ENCODE data around the gene ABCD1. TPM values are rescaled to one million over a fixed set of nuclear protein-coding genes. Genes with fewer than 3 reads are reported as not detected.
A peak's percentile ranks its signal among the peaks of the same experiment; 100 is the strongest.
"Not testable (repeated sequence)": the region's sequence is repeated elsewhere in the genome, so short reads cannot be mapped to it uniquely, and the experiment has no call there.

ABCD1 gene
- total RNA-seq = 10 to 100 TPM; 15.2 to 18.0 TPM

DNA sequence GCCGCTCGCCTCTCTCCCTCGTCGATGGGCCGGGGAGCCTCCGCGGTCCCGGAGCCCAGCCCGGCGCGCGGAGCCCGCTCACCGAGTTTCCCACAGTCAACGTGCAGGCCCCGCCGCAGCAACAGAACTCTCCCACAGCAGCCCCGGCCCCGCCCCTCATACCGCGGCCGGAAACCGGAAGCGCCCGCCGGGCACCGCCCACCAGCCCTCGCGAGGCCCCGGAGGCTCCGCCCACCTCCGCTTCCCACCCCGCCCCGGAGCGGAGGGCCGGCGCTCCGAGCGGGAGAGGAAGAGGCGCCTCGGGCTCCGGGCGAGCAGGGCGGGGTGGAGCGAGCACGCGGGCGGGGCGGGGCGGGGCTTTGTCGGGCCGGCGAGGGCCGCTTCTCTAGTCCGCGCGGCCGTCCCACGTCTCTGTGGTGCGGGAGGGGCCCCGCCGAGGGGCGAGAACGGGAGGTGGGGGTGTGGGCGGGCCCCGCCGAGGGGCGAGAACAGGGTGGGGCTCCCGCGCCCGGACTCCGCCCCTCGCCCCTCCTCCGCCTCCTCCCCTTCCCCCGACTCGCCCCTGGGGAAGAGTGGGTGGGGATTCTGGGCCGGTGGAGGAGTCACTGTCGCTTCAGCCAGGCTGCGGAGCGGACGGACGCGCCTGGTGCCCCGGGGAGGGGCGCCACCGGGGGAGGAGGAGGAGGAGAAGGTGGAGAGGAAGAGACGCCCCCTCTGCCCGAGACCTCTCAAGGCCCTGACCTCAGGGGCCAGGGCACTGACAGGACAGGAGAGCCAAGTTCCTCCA, at the start of gene ABCD1, which contains the start of gene BCAP31:
TSS of gene ABCD1 (plus strand) at position 605 of the 787 bp plus-strand sequence. CDS start 411 bp downstream, outside the sequence.
TSS of gene BCAP31 (minus strand) at position 136 of the 787 bp plus-strand sequence. CDS start 1,143 bp downstream, outside the sequence.
- Histone ChIP-seq H3K9me3 (no peaks in the 10 kb centered on the region), H3K4me1 (peaks cover 0 to 49% of the 10 kb centered on the region in 2 donors), H3K27ac (peak within 1 kb of the TSS; percentile 84 to 89), H3K27me3 (no peaks in the 10 kb centered on the region), H3K36me3 (peaks cover 14% of the 10 kb centered on the region), H3K4me3 (peak within 1 kb of the TSS; percentile 65 to 71)
- peak; percentile 83 for DNase-seq (ENCODE audit: low spot score)
- TF ChIP-seq, protein P1, sequence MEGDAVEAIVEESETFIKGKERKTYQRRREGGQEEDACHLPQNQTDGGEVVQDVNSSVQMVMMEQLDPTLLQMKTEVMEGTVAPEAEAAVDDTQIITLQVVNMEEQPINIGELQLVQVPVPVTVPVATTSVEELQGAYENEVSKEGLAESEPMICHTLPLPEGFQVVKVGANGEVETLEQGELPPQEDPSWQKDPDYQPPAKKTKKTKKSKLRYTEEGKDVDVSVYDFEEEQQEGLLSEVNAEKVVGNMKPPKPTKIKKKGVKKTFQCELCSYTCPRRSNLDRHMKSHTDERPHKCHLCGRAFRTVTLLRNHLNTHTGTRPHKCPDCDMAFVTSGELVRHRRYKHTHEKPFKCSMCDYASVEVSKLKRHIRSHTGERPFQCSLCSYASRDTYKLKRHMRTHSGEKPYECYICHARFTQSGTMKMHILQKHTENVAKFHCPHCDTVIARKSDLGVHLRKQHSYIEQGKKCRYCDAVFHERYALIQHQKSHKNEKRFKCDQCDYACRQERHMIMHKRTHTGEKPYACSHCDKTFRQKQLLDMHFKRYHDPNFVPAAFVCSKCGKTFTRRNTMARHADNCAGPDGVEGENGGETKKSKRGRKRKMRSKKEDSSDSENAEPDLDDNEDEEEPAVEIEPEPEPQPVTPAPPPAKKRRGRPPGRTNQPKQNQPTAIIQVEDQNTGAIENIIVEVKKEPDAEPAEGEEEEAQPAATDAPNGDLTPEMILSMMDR (IDR thresholded peaks at IDR 0.05) = no peak

DNA sequence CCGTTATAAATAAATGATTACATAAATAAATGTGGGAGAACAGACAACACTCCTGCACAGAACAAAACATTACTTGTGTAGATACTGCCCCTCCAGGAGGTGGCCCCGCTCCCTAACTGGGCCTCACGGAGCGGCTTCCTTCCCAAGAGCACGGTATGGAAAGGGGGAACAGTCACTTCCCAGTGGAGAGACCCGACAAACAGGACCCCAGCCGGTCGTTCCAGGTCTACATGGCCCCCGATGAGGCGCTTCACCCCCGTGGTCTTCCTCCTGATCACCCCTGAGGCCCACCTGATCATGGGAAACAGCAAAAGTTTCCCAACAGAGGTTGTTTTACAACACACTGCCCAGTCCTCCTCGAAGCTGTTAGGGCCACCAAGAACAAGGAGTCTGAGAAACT, 43.5 kb upstream of the ABCD1 start:
- no peaks in the 10 kb centered on the region for H3K4me1 ChIP-seq
- TF ChIP-seq, protein P1 (IDR thresholded peaks at IDR 0.05) = no peak
- H3K9me3 ChIP-seq = no peaks in the 10 kb centered on the region
- H3K36me3 ChIP-seq = no peaks in the 10 kb centered on the region
- no peak overlapping the region for H3K27ac ChIP-seq
- no peak overlapping the region for H3K4me3 ChIP-seq
- no peak for DNase-seq (ENCODE audit: low spot score)
- H3K27me3 ChIP-seq = no peaks in the 10 kb centered on the region

DNA sequence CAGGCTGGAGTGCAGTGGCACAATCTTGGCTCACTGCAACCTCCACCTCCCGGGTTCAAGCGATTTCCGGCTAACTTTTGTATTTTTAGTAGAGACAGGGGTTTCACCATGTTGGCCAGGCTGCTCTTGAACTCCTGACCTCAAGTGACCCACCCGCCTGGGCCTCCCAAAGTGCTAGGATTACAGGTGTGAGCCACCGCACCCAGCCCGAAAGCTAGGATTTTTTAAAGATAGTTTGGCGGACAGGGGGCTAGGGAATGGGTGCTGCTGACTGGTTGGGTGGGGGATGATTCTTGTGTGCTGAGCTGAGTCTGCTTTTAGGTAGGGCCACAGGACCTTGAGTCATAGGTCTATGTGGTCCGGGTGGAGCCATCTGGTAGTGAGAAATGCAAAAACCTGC, 41.2 kb upstream of the ABCD1 start:
- not testable (repeated sequence) for H3K4me1 ChIP-seq; H3K9me3 ChIP-seq; DNase-seq (ENCODE audit: low spot score); H3K27ac ChIP-seq; H3K36me3 ChIP-seq; H3K4me3 ChIP-seq; H3K27me3 ChIP-seq

DNA sequence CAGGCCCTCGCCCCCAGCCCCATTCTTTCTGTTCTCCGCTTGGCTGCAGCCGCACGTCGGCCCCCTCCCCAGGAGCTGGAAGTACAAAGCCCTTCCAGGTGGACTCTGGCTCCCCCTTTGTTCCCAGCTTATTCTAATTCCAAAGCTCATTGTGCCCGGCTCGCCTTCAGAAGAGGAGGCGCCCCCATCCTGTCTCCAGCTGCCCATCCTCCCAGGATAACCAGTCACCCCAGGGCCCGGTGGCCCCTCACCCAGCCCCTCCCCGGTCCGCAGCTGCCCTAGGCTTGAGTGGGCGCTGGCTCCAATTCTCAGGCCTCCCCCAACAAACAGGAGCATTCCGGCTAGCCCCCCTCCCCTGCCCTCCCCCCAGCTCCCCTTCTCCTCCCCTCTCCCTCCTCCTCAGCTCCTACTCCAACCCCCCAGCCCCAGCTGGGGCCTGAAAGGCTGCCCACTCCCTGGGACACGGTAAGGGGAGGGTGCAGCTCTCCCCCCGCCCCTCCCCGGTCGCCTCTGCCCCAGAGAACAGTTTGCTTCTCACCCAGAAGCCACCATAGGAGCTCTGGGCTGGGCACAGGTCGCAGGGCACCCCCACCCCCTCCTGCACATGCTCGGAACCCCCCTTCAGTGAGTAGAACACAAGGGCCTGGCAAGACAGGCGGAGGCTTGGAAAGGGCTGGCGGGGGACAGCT, 40.0 kb upstream of the ABCD1 start:
- Histone ChIP-seq H3K4me3 (no peak overlapping the region), H3K4me1 (peaks cover 0 to 6% of the 10 kb centered on the region in 2 donors), H3K27me3 (no peaks in the 10 kb centered on the region), H3K9me3 (no peaks in the 10 kb centered on the region), H3K36me3 (no peaks in the 10 kb centered on the region), H3K27ac (no peak overlapping the region)
- no peak for DNase-seq (ENCODE audit: low spot score)
- TF ChIP-seq, protein P1 (IDR thresholded peaks at IDR 0.05) = no peak

DNA sequence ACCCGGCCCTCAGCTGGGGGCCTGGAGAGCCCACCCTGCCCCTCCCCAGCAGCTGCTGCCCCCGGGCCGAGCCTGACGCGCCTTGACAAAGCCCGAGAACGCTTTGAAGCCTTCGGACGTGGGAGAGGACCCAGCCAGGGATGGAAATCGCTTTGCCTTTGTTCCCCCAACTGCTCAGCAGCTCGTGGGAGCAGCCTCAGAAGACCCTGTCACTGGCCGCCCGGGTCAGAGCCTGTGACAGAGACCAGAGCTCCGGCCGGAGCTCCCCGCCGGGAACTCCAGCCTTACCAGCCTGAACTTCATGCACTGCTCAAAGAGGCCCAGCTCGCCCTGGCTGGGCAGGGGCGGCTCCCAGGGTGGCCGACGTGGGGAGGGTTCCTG, 39.5 kb upstream of the ABCD1 start:
- Histone ChIP-seq H3K27me3 (no peaks in the 10 kb centered on the region), H3K27ac (no peak overlapping the region), H3K4me1 (peaks cover 0 to 6% of the 10 kb centered on the region in 2 donors), H3K4me3 (no peak overlapping the region), H3K9me3 (no peaks in the 10 kb centered on the region), H3K36me3 (no peaks in the 10 kb centered on the region)
- TF ChIP-seq, protein P1 (IDR thresholded peaks at IDR 0.05) = no peak
- no peak for DNase-seq (ENCODE audit: low spot score)

Data from right atrium auricular region (tissue), 2 donors.